ENCODE data around the gene RASSF8.

Gene RASSF8

DNA sequence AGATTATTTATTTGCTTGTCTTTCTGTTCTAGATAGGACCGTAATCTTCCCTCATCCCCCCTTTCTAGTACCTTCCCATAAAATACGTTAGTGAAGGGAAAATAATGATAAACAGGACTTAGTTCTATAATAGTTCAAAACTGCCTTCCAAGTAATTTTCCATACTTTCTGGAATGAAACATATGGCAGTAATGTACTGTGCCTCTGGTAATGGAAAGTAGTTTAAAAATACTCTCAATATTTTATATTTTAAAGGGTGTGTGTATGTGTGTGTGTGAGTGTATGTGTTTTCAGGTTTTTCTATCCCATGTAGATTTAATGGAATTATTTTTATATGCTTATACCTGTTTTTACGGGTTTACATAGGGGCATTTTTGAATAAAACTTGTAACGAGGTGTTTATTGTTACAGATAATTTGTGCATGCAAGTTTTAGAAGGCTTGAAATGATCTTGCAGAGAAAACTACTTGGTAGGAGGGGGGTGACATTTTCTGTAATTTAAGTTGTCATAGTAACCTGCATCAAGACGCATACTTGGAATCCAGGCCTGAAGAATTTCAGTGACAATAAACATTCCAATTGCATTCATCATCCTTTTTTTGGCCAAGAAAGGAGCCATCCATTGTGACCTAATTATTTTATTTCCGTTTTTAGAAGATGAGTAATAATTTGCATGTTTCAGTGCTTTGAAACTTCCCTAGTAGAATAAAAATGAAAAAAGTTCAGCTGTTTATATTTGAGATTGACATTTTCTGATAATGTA, 38.9 kb downstream of the RASSF8 start:
- H3K27me3 ChIP-seq (ENCODE audit: insufficient read depth, insufficient read length), result no peaks in the 10 kb centered on the region
- no peak for TF ChIP-seq SUZ12 (IDR thresholded peaks at IDR 0.05; ENCODE audit: extremely low read depth, insufficient read depth, insufficient read length)
- TF ChIP-seq YY1 (IDR thresholded peaks at IDR 0.05; ENCODE audit: insufficient read depth, insufficient read length), result no peak
- no peak for TF ChIP-seq ZNF274 (IDR thresholded peaks at IDR 0.05; ENCODE audit: low read depth, low read length)
- H3K9ac ChIP-seq (ENCODE audit: insufficient read length, low read depth), result no peak overlapping the region
- H3K9me3 ChIP-seq (ENCODE audit: insufficient read depth, low read length), result 0 out of 2 replicates have a peak, but pooled peaks cover 2% of the 10 kb centered on the region
- peaks cover 3% of the 10 kb centered on the region for H3K4me1 ChIP-seq (ENCODE audit: insufficient read depth, insufficient read length)
- no peak overlapping the region for H3K4me3 ChIP-seq (ENCODE audit: insufficient read length, low read depth)
- peak; percentile 92 for DNase-seq (ENCODE audit: low read depth, low spot score)
- no peaks in the 10 kb centered on the region for H3K36me3 ChIP-seq (ENCODE audit: insufficient read depth, insufficient read length, low read length)

DNA sequence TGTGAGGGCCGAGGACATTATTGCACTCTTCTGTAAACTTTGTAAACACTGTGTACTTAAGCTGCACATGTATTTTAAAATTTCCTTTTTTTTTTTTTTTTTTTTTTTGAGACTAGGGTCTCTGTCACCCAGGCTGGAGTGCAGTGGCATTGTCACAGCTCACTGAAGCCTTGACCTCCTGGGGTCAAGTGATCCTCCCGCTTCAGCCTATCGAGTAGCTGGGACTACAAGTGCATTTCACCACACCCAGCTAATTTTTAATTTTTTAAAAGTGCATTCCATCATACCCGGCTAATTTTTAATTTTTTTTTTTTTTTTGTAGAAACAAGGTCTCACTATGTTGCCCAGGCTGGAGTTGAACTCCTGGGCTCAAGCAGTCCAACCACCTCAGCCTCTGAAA, 42.4 kb downstream of the RASSF8 start:
- Histone ChIP-seq H3K36me3 (ENCODE audit: insufficient read depth, insufficient read length, low read length) (no peaks in the 10 kb centered on the region), H3K9ac (ENCODE audit: insufficient read length, low read depth) (no peak overlapping the region), H3K27me3 (ENCODE audit: insufficient read depth, insufficient read length) (no peaks in the 10 kb centered on the region), H3K9me3 (ENCODE audit: insufficient read depth, low read length) (peaks cover 14% of the 10 kb centered on the region), H3K4me3 (ENCODE audit: insufficient read length, low read depth) (no peak overlapping the region), H3K4me1 (ENCODE audit: insufficient read depth, insufficient read length) (no peaks in the 10 kb centered on the region)
- DNase-seq (ENCODE audit: low read depth, low spot score), result no peak
- TF ChIP-seq SUZ12 (IDR thresholded peaks at IDR 0.05; ENCODE audit: extremely low read depth, insufficient read depth, insufficient read length) (no peak), ZNF274 (IDR thresholded peaks at IDR 0.05; ENCODE audit: low read depth, low read length) (no peak), YY1 (IDR thresholded peaks at IDR 0.05; ENCODE audit: insufficient read depth, insufficient read length) (no peak)

DNA sequence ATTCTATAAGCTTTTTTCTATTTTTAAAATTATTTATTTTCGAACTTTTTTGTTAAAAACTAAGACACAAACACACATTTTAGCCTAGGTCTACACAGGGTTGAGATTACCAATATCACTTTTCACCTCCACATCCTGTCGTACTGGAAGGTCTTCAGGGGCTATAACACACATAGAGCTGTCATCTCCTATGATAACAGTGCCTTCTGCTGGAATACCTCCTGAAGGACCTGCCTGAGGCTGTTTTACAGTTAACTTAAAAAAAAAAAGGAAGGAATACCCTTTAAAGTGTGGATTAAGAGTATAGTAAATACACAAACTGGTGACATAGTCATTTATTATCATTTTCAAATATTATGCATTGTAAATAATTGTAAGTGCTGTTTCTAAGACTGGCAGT, 43.0 kb downstream of the RASSF8 start:
- no peak overlapping the region for H3K9ac ChIP-seq (ENCODE audit: insufficient read length, low read depth)
- H3K4me1 ChIP-seq (ENCODE audit: insufficient read depth, insufficient read length), result no peaks in the 10 kb centered on the region
- H3K27me3 ChIP-seq (ENCODE audit: insufficient read depth, insufficient read length), result no peaks in the 10 kb centered on the region
- no peak overlapping the region for H3K4me3 ChIP-seq (ENCODE audit: insufficient read length, low read depth)
- no peak for TF ChIP-seq ZNF274 (IDR thresholded peaks at IDR 0.05; ENCODE audit: low read depth, low read length)
- TF ChIP-seq SUZ12 (IDR thresholded peaks at IDR 0.05; ENCODE audit: extremely low read depth, insufficient read depth, insufficient read length), result no peak
- TF ChIP-seq YY1 (IDR thresholded peaks at IDR 0.05; ENCODE audit: insufficient read depth, insufficient read length), result no peak
- DNase-seq (ENCODE audit: low read depth, low spot score), result no peak
- no peaks in the 10 kb centered on the region for H3K36me3 ChIP-seq (ENCODE audit: insufficient read depth, insufficient read length, low read length)
- H3K9me3 ChIP-seq (ENCODE audit: insufficient read depth, low read length), result peaks cover 14% of the 10 kb centered on the region

DNA sequence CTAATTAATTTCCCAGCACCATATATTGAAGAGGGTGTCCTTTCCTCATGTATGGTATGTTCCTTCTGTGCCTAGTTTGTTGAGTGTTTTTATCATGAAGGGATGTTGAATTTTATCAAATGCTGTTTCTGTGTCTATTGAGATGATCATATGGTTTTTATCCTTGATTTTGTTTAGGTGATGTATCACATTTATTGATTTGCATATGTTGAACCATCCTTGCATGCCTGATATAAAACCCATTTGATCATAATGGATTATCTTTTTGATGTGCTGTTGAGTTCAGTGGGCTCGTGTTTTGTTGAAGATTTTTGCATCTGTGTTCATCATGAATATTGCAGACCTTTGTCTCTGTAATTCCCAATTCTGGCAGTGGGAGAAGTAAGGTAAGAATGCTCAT, 44.6 kb downstream of the RASSF8 start:
- H3K4me3 ChIP-seq (ENCODE audit: insufficient read length, low read depth), result no peak overlapping the region
- H3K36me3 ChIP-seq (ENCODE audit: insufficient read depth, insufficient read length, low read length), result no peaks in the 10 kb centered on the region
- no peak for DNase-seq (ENCODE audit: low read depth, low spot score)
- TF ChIP-seq YY1 (IDR thresholded peaks at IDR 0.05; ENCODE audit: insufficient read depth, insufficient read length), result no peak
- TF ChIP-seq SUZ12 (IDR thresholded peaks at IDR 0.05; ENCODE audit: extremely low read depth, insufficient read depth, insufficient read length), result no peak
- no peak for TF ChIP-seq ZNF274 (IDR thresholded peaks at IDR 0.05; ENCODE audit: low read depth, low read length)
- no peaks in the 10 kb centered on the region for H3K4me1 ChIP-seq (ENCODE audit: insufficient read depth, insufficient read length)
- H3K9ac ChIP-seq (ENCODE audit: insufficient read length, low read depth), result no peak overlapping the region
- no peaks in the 10 kb centered on the region for H3K27me3 ChIP-seq (ENCODE audit: insufficient read depth, insufficient read length)
- H3K9me3 ChIP-seq (ENCODE audit: insufficient read depth, low read length), result peaks cover 14% of the 10 kb centered on the region

DNA sequence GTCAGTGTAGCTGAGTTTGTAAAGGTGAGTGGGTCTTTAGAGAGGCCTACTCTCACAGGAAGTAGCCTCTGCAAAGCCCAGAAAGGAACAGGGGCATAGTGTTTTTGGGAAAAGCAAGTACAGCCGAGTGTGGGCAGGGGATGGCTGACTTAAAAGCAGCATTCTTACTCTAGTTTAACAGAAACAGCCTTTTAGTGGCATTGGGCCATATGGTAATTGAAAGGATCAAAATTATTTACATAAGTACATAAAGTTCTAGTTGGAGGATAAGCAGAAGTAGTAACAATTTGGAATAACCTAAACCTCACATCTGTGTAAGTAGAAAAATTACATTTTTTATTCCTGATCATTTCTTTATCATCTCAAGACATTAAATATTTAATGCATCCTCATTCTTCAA, 49.1 kb downstream of the RASSF8 start:
- Histone ChIP-seq H3K4me3 (ENCODE audit: insufficient read length, low read depth) (no peak overlapping the region), H3K9ac (ENCODE audit: insufficient read length, low read depth) (no peak overlapping the region), H3K27me3 (ENCODE audit: insufficient read depth, insufficient read length) (no peaks in the 10 kb centered on the region), H3K9me3 (ENCODE audit: insufficient read depth, low read length) (peaks cover 10% of the 10 kb centered on the region), H3K4me1 (ENCODE audit: insufficient read depth, insufficient read length) (no peaks in the 10 kb centered on the region), H3K36me3 (ENCODE audit: insufficient read depth, insufficient read length, low read length) (peaks cover 2% of the 10 kb centered on the region)
- no peak for DNase-seq (ENCODE audit: low read depth, low spot score)
- TF ChIP-seq SUZ12 (IDR thresholded peaks at IDR 0.05; ENCODE audit: extremely low read depth, insufficient read depth, insufficient read length) (no peak), YY1 (IDR thresholded peaks at IDR 0.05; ENCODE audit: insufficient read depth, insufficient read length) (no peak), ZNF274 (IDR thresholded peaks at IDR 0.05; ENCODE audit: low read depth, low read length) (no peak)

DNA sequence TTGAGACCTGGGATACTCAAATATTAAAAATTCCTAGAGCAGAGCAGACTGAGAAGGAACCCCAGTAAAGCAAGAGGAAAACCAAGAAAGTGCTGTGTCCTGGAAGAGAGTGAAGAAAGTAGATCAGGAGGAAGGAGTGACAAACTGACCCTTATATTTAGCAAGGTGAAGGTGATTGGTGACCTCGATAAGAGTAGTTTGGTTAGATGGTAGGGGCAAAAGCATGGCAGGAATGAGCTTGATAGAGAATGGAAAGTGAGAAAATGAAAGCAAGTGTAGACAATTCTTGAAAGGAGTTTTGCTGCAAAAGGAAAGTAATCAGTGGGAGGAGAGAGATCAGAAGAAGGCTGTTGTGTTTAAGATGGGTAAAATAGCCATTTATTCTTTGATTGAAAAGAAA, 51.1 kb downstream of the RASSF8 start:
- no peaks in the 10 kb centered on the region for H3K27me3 ChIP-seq (ENCODE audit: insufficient read depth, insufficient read length)
- H3K9ac ChIP-seq (ENCODE audit: insufficient read length, low read depth), result no peak overlapping the region
- TF ChIP-seq ZNF274 (IDR thresholded peaks at IDR 0.05; ENCODE audit: low read depth, low read length) (no peak), YY1 (IDR thresholded peaks at IDR 0.05; ENCODE audit: insufficient read depth, insufficient read length) (no peak), SUZ12 (IDR thresholded peaks at IDR 0.05; ENCODE audit: extremely low read depth, insufficient read depth, insufficient read length) (no peak)
- DNase-seq (ENCODE audit: low read depth, low spot score), result no peak
- no peaks in the 10 kb centered on the region for H3K9me3 ChIP-seq (ENCODE audit: insufficient read depth, low read length)
- no peak overlapping the region for H3K4me3 ChIP-seq (ENCODE audit: insufficient read length, low read depth)
- peaks cover 2% of the 10 kb centered on the region for H3K36me3 ChIP-seq (ENCODE audit: insufficient read depth, insufficient read length, low read length)
- no peaks in the 10 kb centered on the region for H3K4me1 ChIP-seq (ENCODE audit: insufficient read depth, insufficient read length)

DNA sequence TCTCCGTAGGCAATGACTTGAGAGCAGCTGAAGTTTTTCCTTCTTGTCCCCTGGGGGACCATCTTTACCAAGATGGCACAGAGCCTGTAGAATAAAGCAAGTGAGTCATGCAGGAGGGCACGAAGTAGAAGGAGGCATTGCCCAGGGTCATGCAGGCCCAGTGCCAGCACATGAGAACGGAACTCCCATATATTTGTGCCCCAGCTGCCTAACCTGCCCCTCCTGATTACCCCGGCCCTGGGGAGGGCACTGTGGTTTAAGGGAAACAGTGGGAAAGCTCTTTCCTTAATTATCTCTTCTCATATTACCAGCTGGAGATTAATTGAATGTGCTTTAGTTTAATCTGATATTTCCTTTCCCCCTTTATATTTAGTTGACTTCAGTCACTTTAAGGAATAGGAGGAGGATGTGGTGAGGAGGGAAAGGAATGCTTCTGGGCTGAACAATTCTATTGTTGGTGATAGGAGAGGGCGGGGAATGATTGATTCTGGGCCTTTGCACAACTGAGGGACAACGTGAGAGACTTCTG, 51.9 kb downstream of the RASSF8 start:
- no peak for DNase-seq (ENCODE audit: low read depth, low spot score)
- Histone ChIP-seq H3K36me3 (ENCODE audit: insufficient read depth, insufficient read length, low read length) (peaks cover 2% of the 10 kb centered on the region), H3K9ac (ENCODE audit: insufficient read length, low read depth) (no peak overlapping the region), H3K4me1 (ENCODE audit: insufficient read depth, insufficient read length) (no peaks in the 10 kb centered on the region), H3K9me3 (ENCODE audit: insufficient read depth, low read length) (no peaks in the 10 kb centered on the region), H3K27me3 (ENCODE audit: insufficient read depth, insufficient read length) (no peaks in the 10 kb centered on the region), H3K4me3 (ENCODE audit: insufficient read length, low read depth) (no peak overlapping the region)
- TF ChIP-seq ZNF274 (IDR thresholded peaks at IDR 0.05; ENCODE audit: low read depth, low read length) (no peak), YY1 (IDR thresholded peaks at IDR 0.05; ENCODE audit: insufficient read depth, insufficient read length) (no peak), SUZ12 (IDR thresholded peaks at IDR 0.05; ENCODE audit: extremely low read depth, insufficient read depth, insufficient read length) (no peak)

Data from NT2/D1 (cell line).